CD4-positive, alpha-beta T cell treated with Interleukin-15 for 1 hour (primary cell): Measurements from ENCODE around the gene LNPEP.
"Not testable (repeated sequence)": the region's sequence is repeated elsewhere in the genome, so short reads cannot be mapped to it uniquely, and the experiment has no call there.

ENCODE experiments used
- DNase-seq: peaks from one replicate; pipeline ENCODE4 v3.0.0-alpha.2; 2020

Gene LNPEP

GRCh38 chr5:97070234-97070633 lies 134.4 kb downstream of the LNPEP start:
- no peak for DNase-seq

- no peak for DNase-seq
Measured at GRCh38 chr5:97071101-97071500, 135.2 kb downstream of the LNPEP start.

- no peak for DNase-seq
Measured at GRCh38 chr5:97071993-97072392, 136.1 kb downstream of the LNPEP start.

- no peak for DNase-seq
Measured at GRCh38 chr5:97072696-97073095, 136.8 kb downstream of the LNPEP start.

- no peak for DNase-seq
Measured at GRCh38 chr5:97073420-97073819, 137.5 kb downstream of the LNPEP start.

GRCh38 chr5:97074859-97075489 lies 139.1 kb downstream of the LNPEP start:
- no peak for DNase-seq

- DNase-seq, result no peak
Measured at GRCh38 chr5:97075649-97076048, 139.8 kb downstream of the LNPEP start.

GRCh38 chr5:97076098-97076497 lies 140.2 kb downstream of the LNPEP start:
- DNase-seq, result no peak

- DNase-seq, result no peak
Measured at GRCh38 chr5:97077246-97077645, 141.4 kb downstream of the LNPEP start.

- DNase-seq, result no peak
Measured at GRCh38 chr5:97078958-97079743, 143.3 kb downstream of the LNPEP start.

- not testable (repeated sequence) for DNase-seq
Measured at GRCh38 chr5:97084782-97085458, 149.0 kb downstream of the LNPEP start.

GRCh38 chr5:97085459-97086181 lies 149.7 kb downstream of the LNPEP start:
- DNase-seq, result peak; percentile 42
